Measurements from ENCODE around the gene SASH3.
"Not testable (repeated sequence)": the region's sequence is repeated elsewhere in the genome, so short reads cannot be mapped to it uniquely, and the experiment has no call there.

The SASH3 gene

GRCh38 chrX:129779747-129780146 lies at the start of gene SASH3:
SASH3 (plus strand) TSS chrX:129779949; CDS start chrX:129780098, 149 bp downstream.
- DNase-seq (ENCODE audit: low read depth), result no peak

- no peak for DNase-seq (ENCODE audit: low read depth)
These were observed 48.5 kb upstream of the SASH3 start for GRCh38 chrX:129731228-129731627.

- no peak for DNase-seq (ENCODE audit: low read depth)
These were observed 46.9 kb upstream of the SASH3 start for GRCh38 chrX:129732857-129733256.

GRCh38 chrX:129733335-129733734 lies 46.4 kb upstream of the SASH3 start:
- DNase-seq (ENCODE audit: low read depth), result no peak

GRCh38 chrX:129736491-129736890 lies 43.3 kb upstream of the SASH3 start:
- no peak for DNase-seq (ENCODE audit: low read depth)

GRCh38 chrX:129737916-129738315 lies 41.8 kb upstream of the SASH3 start:
- DNase-seq (ENCODE audit: low read depth), result no peak

GRCh38 chrX:129738466-129739308 lies 41.1 kb upstream of the SASH3 start, which contains the start of gene XPNPEP2:
XPNPEP2 (plus strand) TSS chrX:129738979; CDS start chrX:129739214, 235 bp downstream.
- DNase-seq (ENCODE audit: low read depth), result no peak

GRCh38 chrX:129739578-129739977 lies 40.2 kb upstream of the SASH3 start:
- no peak for DNase-seq (ENCODE audit: low read depth)

- no peak for DNase-seq (ENCODE audit: low read depth)
These were observed 37.6 kb upstream of the SASH3 start for GRCh38 chrX:129741880-129742758.

- DNase-seq (ENCODE audit: low read depth), result not testable (repeated sequence)
These were observed 37.0 kb upstream of the SASH3 start for GRCh38 chrX:129742759-129743152.

- DNase-seq (ENCODE audit: low read depth), result no peak
These were observed 35.9 kb upstream of the SASH3 start for GRCh38 chrX:129743821-129744220.

GRCh38 chrX:129744861-129745321 lies 34.9 kb upstream of the SASH3 start:
- no peak for DNase-seq (ENCODE audit: low read depth)

- DNase-seq (ENCODE audit: low read depth), result no peak
These were observed 32.9 kb upstream of the SASH3 start for GRCh38 chrX:129746557-129747470.

- no peak for DNase-seq (ENCODE audit: low read depth)
These were observed 32.2 kb upstream of the SASH3 start for GRCh38 chrX:129747533-129747932.

- DNase-seq (ENCODE audit: low read depth), result no peak
These were observed 31.4 kb upstream of the SASH3 start for GRCh38 chrX:129748305-129748704.

- no peak for DNase-seq (ENCODE audit: low read depth)
These were observed 30.7 kb upstream of the SASH3 start for GRCh38 chrX:129749069-129749468.

GRCh38 chrX:129750971-129751370 lies 28.8 kb upstream of the SASH3 start:
- no peak for DNase-seq (ENCODE audit: low read depth)

- no peak for DNase-seq (ENCODE audit: low read depth)
These were observed 25.4 kb upstream of the SASH3 start for GRCh38 chrX:129754056-129755024.

- no peak for DNase-seq (ENCODE audit: low read depth)
These were observed 23.7 kb upstream of the SASH3 start for GRCh38 chrX:129755779-129756650.

Measured in stimulated activated CD8-positive, alpha-beta memory T cell treated with anti-CD3 and anti-CD28 coated beads, Interleukin-15, amount 100 ng/mL, for 1 hour (primary cell).